ENCODE measurements around the gene EBLN1.

DNA sequence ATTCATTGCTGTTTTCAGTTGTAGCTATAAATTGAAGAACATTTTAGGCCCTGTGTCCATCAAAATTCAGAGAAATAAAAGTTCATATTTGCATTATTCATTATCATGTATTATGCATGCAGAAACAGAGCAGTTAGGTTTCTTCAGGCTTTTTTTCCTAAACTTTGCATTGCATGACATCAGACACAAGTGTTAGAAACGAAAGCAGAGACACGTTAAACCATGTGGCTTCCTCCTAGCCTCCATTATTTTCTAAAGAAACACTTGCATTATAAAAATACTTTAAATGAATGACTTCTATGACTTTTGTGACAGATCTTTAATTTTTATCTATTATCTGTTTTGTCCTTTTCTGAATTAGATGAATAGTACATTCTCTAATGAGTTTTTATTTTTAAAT lies 8.8 kb upstream of the EBLN1 start:
- TF ChIP-seq CTCF (IDR thresholded peaks at IDR 0.05; ENCODE audit: poor library complexity), result no peak
- TF ChIP-seq EZH2 (IDR thresholded peaks at IDR 0.05; ENCODE audit: borderline replicate concordance), result no peak
